UCSD-AML1 (cell line): ENCODE results near the gene LCP2.

ENCODE experiments used
- DNase-seq: peaks from one replicate; lab custom pipeline; 2025; ENCODE audit not compliant: unreplicated experiment; lab: John Stamatoyannopoulos, UW

LCP2 gene

GRCh38 chr5:170296935-170297588 is 515 bp downstream of the LCP2 start:
- no peak for DNase-seq

DNA sequence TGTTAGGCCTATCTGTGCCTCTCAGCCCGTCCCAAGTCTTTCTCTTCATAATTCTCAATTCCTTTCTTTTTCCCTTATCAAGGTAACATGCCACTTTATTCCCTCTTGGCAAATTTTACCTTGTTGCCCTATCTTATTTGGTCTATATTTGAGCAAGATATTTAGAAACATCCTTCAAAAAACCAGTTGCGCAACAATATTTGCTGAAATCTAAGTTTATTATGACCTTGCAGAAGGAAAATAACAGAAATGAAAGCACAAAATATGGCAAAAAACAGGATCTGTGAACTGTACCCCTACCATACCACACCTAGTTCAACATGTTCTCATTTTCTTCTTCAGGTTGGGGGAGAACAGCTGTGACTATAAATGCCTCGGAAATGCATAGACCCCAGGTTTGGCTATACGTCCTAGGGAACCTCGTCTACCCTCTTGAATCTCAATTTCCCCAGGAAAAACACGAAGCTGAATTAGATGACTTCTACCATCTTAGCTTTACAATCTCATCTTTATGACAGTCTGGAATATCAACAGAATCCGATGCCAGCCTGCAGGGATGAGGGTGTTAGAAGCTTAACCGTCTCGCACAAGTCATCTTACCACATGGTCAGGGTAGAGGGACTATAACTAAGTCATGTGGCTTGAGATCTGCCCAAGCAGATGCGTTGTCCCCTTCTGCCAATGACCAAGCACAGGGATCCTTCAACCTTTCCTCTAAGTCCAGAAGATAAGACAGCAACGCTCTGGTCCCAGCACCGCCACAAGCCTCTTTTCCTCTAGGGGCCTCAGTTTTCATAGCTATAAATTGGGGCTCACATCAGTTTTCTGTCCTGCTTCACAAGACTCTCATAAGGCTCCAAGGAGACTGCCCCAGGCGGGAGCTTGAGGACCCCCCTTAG is 1.3 kb downstream of the LCP2 start:
- DNase-seq, result no peak

GRCh38 chr5:170294556-170294955 is 3.0 kb downstream of the LCP2 start:
- no peak for DNase-seq

DNA sequence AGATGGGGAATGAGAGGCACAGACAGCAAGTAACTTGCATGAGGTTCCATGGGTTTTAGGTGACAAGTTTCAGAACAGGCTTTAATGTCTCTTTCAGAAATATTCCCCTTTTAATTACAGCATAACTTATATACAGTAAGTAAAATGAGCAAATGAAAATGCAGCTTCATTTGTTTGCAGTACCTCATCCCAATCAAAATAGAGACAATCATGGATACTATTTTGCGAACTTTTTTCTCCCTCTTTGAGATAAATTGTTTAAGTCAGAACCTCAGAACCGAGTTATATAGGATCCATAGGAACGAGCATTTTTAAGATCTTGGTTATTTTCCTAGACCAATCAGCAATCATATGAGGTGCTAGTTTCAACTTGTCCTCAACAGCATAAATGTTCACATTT is 3.5 kb downstream of the LCP2 start:
- no peak for DNase-seq

- peak; percentile 85 for DNase-seq
These were observed 4.3 kb downstream of the LCP2 start for GRCh38 chr5:170293273-170293672.

DNA sequence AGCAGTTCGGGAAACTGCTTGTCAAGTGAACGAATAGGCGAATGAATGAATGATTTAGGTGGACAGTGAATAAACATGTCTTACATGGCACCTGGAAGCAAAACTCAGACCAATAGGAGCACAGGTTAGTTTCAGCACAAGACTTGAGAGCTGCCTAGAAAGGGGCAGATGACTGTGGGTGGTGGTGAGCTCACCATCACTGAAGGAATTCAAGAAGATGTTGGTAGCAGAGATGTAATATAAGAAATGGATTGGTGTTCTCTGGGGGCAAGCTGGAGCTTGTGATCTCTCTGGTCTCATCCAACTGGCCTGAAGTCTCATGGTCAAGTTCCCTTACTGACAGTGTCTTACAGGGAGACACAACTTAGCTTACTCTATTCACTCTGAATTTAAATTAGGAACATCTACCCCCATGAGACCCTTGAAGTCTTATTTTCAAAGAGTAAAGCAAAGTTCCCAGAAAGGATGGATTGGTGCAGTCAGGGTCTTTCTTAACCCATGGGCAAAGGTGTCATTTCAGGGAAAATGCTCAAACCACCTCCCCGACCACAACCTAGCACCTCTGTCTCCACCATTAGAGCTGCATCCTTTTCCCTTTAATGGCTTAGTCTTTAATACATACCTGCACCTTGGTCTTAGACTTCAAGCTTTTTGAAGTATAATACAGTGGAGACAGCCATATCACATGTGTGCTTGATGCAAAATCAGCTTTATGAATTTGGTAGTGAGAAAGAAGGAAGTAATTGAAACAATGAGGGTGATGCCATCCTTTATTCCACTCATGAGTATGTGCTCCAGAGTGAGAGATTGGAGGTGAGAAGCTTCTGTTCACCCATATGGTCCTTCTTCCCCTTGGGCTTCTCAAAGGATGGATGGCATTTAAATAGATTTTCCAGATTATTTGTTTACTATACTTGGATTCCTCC is 5.1 kb downstream of the LCP2 start:
- no peak for DNase-seq

DNA sequence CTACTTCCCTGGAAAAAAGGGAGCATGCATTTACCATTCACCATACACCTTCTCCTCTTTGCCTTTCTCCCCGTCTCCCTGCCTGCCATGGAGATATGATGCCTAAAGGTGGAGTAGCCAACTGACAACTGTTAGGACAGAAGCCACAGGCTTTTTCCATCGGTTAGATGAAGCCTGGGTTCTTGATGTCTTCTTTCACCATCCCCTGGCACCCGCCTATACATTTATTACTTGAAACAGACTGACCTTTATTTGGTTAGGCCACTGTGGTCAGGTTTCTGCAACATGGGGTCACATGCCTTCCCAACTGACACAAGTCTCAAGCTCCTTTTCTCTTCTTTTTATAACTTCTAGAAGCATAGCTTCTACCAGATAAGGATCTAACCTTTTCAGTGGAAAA is 7.1 kb downstream of the LCP2 start:
- DNase-seq, result no peak

DNA sequence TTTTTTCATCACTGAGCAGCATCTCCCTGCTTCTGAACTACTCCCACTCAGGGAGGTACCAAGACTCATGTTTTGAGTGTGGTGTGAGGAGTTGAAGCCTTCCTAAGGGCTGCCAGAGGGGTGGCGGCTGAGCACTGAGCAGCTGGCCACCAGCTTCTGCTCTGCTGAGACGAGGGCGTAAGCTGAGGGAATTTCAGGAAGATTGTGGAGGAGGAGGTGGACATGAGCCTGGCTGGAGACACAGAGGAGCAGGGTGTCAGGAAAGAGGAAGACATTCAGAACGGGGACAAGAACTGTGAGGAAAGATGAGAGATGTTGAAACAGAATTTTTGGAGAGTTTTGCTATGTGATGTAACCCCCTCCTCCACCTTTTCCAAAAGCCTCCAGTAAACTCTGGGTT is 7.8 kb downstream of the LCP2 start:
- no peak for DNase-seq

DNA sequence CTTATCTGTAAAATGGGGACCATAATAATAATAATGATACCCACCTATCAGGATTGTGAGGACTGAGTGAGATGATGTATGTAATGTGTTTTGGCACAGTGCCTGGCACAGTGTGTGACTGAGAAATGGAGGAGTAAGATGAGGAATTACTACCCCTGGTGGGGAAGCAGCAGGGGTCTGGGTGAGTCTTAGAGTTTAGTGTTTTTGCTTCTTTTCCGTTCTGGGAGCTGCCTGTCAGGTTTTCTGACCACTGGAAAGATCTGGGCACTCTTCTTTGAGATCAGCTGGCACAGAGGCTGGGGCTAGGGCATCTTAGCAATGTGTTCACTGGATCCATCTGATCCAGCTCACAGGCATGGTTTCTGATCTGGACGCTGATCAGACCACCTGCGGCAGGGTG is 8.5 kb downstream of the LCP2 start:
- DNase-seq, result no peak

DNA sequence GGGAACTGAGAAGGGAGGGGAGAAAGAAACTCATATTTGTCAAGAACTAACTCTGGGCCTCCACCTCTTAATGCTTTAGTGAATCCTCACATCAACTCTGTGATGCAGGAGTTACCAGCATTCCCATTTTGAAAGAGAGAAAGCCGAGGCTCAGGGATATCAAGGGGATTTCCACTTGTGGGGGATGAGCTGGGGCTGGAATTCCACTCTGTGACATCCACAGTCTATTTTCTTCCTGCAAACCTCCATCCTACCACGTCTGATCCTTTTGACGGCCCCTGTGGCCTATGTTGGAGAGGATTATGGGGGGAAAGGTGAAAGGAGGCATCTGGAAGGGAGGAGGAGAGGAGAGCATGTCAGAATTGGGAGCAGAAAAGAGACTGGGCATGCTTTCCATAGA is 9.0 kb downstream of the LCP2 start:
- no peak for DNase-seq

DNA sequence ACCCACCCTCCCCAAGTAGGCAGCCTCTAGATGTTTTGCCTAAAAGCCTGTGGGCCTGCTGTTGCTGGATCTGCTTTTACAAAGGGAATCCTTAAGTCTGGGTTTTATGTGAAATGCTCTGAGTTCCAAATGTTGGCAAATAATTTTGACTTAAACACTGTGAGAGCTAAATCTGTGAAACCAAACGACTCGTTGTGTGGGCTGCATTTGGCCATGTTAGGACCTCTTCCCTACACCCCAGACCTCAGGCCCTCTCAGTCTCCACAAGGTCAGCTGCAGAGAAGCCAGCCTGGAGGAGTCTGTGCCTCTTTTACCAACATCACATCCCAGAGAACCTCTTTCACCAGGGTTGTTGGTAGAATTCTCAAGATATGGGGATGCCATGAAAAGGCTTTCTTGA is 9.4 kb downstream of the LCP2 start:
- no peak for DNase-seq

DNA sequence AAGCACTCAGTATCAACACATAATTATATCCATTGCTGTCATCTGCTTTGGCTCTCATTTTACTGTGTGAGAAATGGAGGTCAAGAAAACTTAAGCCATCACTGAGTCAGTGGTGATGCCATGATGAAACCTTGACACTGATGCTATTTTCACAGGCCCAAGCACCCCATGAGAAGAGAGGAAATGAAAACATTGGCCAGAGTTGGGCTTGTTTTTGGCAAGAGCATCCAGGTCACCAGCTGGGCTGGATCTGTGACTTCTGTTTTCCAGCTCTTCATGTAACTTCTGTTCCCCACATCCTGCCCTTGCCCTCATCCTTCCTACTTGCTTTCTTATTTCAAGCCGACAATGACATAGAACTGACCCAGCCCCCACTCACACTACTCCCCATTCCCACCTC is 10.0 kb downstream of the LCP2 start:
- peak; percentile 52 for DNase-seq

- DNase-seq, result no peak
These were observed 11.1 kb downstream of the LCP2 start for GRCh38 chr5:170286386-170286925.

GRCh38 chr5:170285181-170285580 is 12.4 kb downstream of the LCP2 start:
- DNase-seq, result no peak

DNA sequence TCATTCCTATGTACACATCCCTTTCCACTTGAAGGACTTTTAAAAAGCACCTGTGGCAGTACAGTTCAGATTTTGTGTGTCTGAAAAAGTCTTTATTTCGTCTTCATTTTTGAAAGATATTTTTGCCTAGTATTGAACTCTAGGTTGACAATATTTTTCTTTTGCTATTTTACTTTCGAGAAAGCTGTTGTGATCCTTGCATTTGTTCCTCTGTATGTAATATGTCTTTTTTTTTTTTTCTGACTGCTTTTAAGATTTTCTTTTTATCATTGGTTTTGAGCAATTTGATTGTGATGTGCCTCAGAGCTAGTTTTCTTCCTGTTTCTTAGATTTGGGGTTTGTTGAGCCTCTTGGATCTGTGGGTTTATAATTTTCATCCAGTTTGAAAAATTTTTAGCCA is 13.3 kb downstream of the LCP2 start:
- no peak for DNase-seq

DNA sequence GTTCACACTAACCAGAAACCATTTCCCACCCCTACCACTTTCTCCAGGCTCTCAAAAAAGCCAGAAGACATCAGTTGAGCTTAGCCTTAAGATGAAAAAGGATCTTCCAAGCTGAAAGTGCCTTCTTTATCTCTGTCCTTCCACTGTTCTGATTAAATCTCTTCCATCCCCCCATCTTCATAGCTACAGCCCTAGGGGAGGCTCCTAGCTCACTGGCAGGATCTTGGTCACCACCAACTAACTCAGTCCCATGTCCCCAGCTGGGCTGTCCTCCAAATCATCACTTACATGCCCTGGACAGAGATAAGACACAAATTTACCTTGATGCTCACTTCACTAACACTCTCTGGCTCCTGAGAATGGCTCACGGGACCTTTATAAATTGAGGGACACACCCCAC is 14.3 kb downstream of the LCP2 start:
- no peak for DNase-seq

DNA sequence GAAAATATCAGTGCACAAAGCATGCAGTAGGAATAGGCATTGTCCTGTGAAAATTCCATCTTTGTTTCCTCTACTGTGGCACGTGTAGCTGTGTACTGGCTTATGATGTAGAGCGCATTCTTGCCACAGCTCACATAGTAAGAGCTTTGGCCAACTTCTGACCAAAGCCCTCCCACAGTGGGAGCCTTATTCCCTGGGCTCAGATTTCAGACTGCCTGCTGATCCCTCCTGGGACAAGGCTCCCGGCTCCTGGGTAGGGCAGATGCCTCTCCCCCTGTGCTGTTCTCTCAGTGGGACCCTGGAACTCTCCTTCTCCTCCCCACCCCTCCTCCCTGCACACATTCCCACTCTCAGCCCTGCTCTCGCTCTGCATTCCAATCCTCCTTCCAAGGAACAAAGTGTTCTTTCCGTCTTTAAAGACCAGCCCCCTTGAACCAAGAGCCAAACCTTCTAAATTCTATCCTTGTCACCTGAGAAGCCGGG is 17.5 kb downstream of the LCP2 start:
- no peak for DNase-seq

- no peak for DNase-seq
These were observed 18.1 kb downstream of the LCP2 start for GRCh38 chr5:170279459-170279817.

GRCh38 chr5:170278611-170279458 is 18.7 kb downstream of the LCP2 start:
- DNase-seq, result peak; percentile 93

DNA sequence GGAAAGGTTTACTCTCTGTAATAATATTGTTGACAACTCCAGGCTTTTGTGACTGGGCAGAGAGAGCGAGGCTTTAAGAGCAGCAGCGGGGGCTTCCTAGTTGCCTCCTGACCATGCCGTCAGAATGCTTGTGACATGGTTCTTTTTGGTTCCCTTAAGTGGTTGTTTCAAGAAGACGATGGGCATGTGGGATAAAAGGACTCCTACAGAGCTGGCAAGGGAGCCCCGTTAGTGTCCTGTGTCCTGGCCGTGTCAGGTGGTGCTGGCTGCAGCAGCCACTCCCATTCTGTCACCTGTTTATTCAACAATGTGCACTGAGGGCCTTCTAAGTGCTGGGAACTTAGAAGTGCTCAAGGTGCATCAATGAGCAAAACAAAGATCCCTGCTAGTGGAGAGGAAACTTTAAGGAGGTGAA is 19.7 kb downstream of the LCP2 start:
- no peak for DNase-seq
